T-cell (primary cell): Measurements from ENCODE around the gene CEBPZ. TPM values are rescaled to one million over a fixed set of nuclear protein-coding genes. Genes with fewer than 3 reads are reported as not detected.

Experiments
- ATAC-seq, 4 experiments: fragments of 200-7000 bp in 3 of 4; fragments of 150-1000 bp in 1 of 4; cut with Tn5 transposase; replicated peaks in 1 of 4; 1 replicate in 3 of 4; 2 replicates in 1 of 4; pipeline ENCODE4 v1.10.0; 2021; ENCODE audit warnings: moderate library complexity in 3 of 4, mild to moderate bottlenecking in 2 of 4, moderate number of reproducible peaks in 1 of 4
- CTCF ChIA-PET, 2 donors: fragments of 300-600 bp; sonication (Branson Sonifier 250); formaldehyde crosslinking; loops; one replicate each; lab custom pipeline; 2022; ENCODE audit warnings: antibody characterized with exemption in 2 of 2; lab: Charles Lee
- POLR2A ChIA-PET, 2 donors: fragments of 300-600 bp; sonication (Branson Sonifier 250); formaldehyde crosslinking; loops; one replicate each; lab custom pipeline; 2022; ENCODE audit warnings: antibody characterized with exemption in 2 of 2; lab: Charles Lee
- DNase-seq, 35 experiments: peaks; one replicate each; pipeline versions ENCODE4 v3.0.0 to v3.0.0-alpha.2; 2013 to 2023
- H3K27ac ChIP-seq: one replicate; pipeline ENCODE4 v1.5.1; 2013; ENCODE audit warnings: low read length
- H3K27me3 ChIP-seq, 2 experiments: replicated peaks in 1 of 2; 1 replicate in 1 of 2; 2 replicates in 1 of 2; pipeline versions ENCODE4 v1.6.1 to v1.7.0; 2013; ENCODE audit warnings: low read length in 1 of 2, mixed read lengths in 1 of 2; ENCODE audit not compliant: control insufficient read depth in 2 of 2, insufficient read depth in 2 of 2; ENCODE audit errors: extremely low read depth in 1 of 2
- H3K36me3 ChIP-seq, 2 donors: 1 replicate in 1 of 2; 2 replicates in 1 of 2; pipeline versions ENCODE4 v1.6.1 to v1.7.0; 2013; ENCODE audit warnings: low read length in 1 of 2; ENCODE audit not compliant: control insufficient read depth in 2 of 2, insufficient read depth in 1 of 2; ENCODE audit errors: extremely low read depth in 1 of 2
- H3K4me1 ChIP-seq, 2 experiments: 1 replicate in 1 of 2; 2 replicates in 1 of 2; pipeline versions ENCODE4 v1.6.1 to v1.7.0; 2013; ENCODE audit warnings: low read length in 2 of 2, mixed read lengths in 1 of 2; ENCODE audit not compliant: insufficient read depth in 2 of 2, control insufficient read depth in 1 of 2; ENCODE audit errors: extremely low read depth in 1 of 2
- H3K4me3 ChIP-seq, 2 donors: 1 replicate in 1 of 2; 2 replicates in 1 of 2; pipeline versions ENCODE4 v1.5.1 to v1.7.0; 2013; ENCODE audit warnings: mild to moderate bottlenecking in 2 of 2, low read length in 1 of 2, moderate library complexity in 1 of 2; ENCODE audit not compliant: control insufficient read depth in 1 of 2; ENCODE audit errors: extremely low read depth in 1 of 2
- H3K9me3 ChIP-seq: 2 replicates; pipeline ENCODE4 v1.7.0; 2013
- H3K27ac Mint-ChIP-seq, 2 donors: one replicate each; pipeline ENCODE4 v1.8.0; 2020 to 2021; ENCODE audit warnings: mild to moderate bottlenecking in 2 of 2, mixed read lengths in 2 of 2
- H3K27me3 Mint-ChIP-seq, 2 donors: one replicate each; pipeline ENCODE4 v1.8.0; 2021 to 2022; ENCODE audit warnings: mixed read lengths in 2 of 2
- H3K36me3 Mint-ChIP-seq: one replicate; pipeline ENCODE4 v1.8.0; 2021; ENCODE audit warnings: mixed read lengths
- H3K4me1 Mint-ChIP-seq, 3 donors: one replicate each; pipeline ENCODE4 v1.8.0; 2020 to 2022; ENCODE audit warnings: mixed read lengths in 3 of 3, mild to moderate bottlenecking in 1 of 3
- H3K4me3 Mint-ChIP-seq, 3 donors: one replicate each; pipeline ENCODE4 v1.8.0; 2020 to 2022; ENCODE audit warnings: mild to moderate bottlenecking in 3 of 3, mixed read lengths in 3 of 3, moderate library complexity in 3 of 3
- H3K9me3 Mint-ChIP-seq, 3 donors: one replicate each; pipeline ENCODE4 v1.8.0; 2020 to 2022; ENCODE audit warnings: mixed read lengths in 3 of 3
- WGBS: methylation state at CpG from one replicate; pipeline ENCODE4 v1.1.5; 2013; ENCODE audit warnings: missing lambda C conversion rate; ENCODE audit not compliant: insufficient coverage; 5-methylcytosine and 5-hydroxymethylcytosine counted together
- total RNA-seq, 35 experiments: library from RNA in 6 of 35; stranded (reverse) in 6 of 35; fragments of 120-200 nt in 1 of 35; gene quantifications; one replicate each; pipeline versions ENCODE4 v1.2.1 to v1.2.4 and lab custom pipeline; 2013 to 2026

The CEBPZ gene, protein sequence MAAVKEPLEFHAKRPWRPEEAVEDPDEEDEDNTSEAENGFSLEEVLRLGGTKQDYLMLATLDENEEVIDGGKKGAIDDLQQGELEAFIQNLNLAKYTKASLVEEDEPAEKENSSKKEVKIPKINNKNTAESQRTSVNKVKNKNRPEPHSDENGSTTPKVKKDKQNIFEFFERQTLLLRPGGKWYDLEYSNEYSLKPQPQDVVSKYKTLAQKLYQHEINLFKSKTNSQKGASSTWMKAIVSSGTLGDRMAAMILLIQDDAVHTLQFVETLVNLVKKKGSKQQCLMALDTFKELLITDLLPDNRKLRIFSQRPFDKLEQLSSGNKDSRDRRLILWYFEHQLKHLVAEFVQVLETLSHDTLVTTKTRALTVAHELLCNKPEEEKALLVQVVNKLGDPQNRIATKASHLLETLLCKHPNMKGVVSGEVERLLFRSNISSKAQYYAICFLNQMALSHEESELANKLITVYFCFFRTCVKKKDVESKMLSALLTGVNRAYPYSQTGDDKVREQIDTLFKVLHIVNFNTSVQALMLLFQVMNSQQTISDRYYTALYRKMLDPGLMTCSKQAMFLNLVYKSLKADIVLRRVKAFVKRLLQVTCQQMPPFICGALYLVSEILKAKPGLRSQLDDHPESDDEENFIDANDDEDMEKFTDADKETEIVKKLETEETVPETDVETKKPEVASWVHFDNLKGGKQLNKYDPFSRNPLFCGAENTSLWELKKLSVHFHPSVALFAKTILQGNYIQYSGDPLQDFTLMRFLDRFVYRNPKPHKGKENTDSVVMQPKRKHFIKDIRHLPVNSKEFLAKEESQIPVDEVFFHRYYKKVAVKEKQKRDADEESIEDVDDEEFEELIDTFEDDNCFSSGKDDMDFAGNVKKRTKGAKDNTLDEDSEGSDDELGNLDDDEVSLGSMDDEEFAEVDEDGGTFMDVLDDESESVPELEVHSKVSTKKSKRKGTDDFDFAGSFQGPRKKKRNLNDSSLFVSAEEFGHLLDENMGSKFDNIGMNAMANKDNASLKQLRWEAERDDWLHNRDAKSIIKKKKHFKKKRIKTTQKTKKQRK
- 10 to 100 TPM; 50.6 to 61.5 (median 58.1) TPM for total RNA-seq
- total RNA-seq (2013): 60.1 TPM
- total RNA-seq (lab: John Stamatoyannopoulos, UW): 98.7 to 384 (median 160) reads per million in 29 experiments

DNA sequence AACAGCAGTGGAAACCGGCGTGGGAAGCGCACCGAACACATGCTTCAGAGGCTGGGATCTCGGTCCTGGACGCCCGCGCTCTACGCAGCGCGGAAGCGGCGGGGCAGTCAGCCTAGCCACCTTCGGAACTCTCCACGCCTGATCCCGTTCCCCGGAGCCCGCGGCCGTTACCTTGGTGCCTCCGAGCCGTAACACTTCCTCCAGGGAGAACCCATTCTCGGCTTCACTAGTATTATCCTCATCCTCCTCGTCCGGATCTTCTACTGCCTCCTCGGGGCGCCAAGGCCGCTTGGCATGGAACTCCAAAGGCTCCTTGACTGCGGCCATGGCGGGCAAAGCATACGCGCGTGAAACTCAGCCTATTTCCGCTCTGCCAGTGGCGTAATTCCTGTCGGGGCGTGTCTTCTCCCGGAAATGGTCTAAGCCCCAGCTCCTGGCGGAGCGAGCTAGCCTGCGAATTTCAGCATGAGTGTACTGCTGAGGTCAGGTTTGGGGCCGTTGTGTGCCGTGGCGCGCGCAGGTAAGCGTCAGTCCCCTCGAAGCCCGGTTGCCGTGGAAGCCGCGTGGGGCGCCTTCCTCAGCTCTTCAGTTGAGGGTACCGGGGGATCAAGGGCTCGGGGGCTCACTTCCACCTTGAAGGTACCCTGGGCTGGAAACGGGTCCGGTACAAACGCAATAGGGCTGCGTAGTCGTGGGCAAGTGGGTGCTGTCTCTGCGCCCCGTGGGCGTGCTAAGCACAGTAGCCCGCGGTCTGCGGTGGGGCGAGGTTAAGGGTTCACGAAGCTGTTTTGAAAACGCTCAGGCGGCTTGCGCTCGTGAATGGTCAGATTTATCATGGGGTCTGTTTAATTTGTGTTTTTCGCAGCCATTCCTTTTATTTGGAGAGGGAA lies at the start of gene CEBPZ, which contains the start of gene NDUFAF7:
Gene CEBPZ, minus strand, starts transcription at position 356 of the 890 bp plus-strand sequence. Its CDS starts 29 bp downstream, at position 327.
Gene NDUFAF7, plus strand, starts transcription at position 418 of the 890 bp plus-strand sequence. Its CDS starts 48 bp downstream, at position 466.
- peak; percentile 93 to 94 (median 94) for ATAC-seq
- H3K4me3 ChIP-seq: peak within 1 kb of the TSS; percentile 76 to 93
- H3K27me3 ChIP-seq: no peaks in the 10 kb centered on the region
- H3K27ac ChIP-seq: peak within 1 kb of the TSS; percentile 89
- peaks cover 0 to 20% of the 10 kb centered on the region in 2 donors for H3K36me3 ChIP-seq
- H3K27me3 Mint-ChIP-seq: no peaks in the 10 kb centered on the region
- H3K27ac Mint-ChIP-seq: no peak within 1 kb of the TSS
- CTCF ChIA-PET: interaction anchor here in 1 of 2 donors (0.6 kb wide), 1 partner anchor 102 kb away, joined by 3 read pairs; no protein-coding TSS in a partner anchor
- H3K4me3 Mint-ChIP-seq: no peak within 1 kb of the TSS
- H3K9me3 Mint-ChIP-seq: no peaks in the 10 kb centered on the region
- H3K36me3 Mint-ChIP-seq: peaks cover 33% of the 10 kb centered on the region
- DNase-seq: peak; percentile 74 to 92 (median 85)
- H3K4me1 ChIP-seq: peaks cover 23 to 27% of the 10 kb centered on the region in 2 experiments
- peaks cover 34 to 48% (median 40%) of the 10 kb centered on the region in 3 donors for H3K4me1 Mint-ChIP-seq
- POLR2A ChIA-PET: interaction anchor here (0.5 to 1.8 kb wide), 10 partner anchors 8 to 1520 kb away, joined by 3 to 13 read pairs (median 3); partner anchors contain the start of genes CEBPZOS (in 1 of the 2) and SRSF7 (in 1 of the 2)
- under 1% methylated on average over 70 of the region's 73 CpGs for WGBS
- H3K9me3 ChIP-seq: no peaks in the 10 kb centered on the region

- H3K27ac ChIP-seq: no peak overlapping the region
- DNase-seq (no peak), ATAC-seq (no peak)
- H3K9me3 ChIP-seq: no peaks in the 10 kb centered on the region
- Mint-ChIP-seq H3K27me3 (no peaks in the 10 kb centered on the region), H3K27ac (no peak overlapping the region), H3K9me3 (no peaks in the 10 kb centered on the region), H3K4me3 (no peak overlapping the region), H3K4me1 (no peaks in the 10 kb centered on the region), H3K36me3 (peaks cover 31% of the 10 kb centered on the region)
- POLR2A ChIA-PET: no interaction called here
- no peaks in the 10 kb centered on the region for H3K4me1 ChIP-seq
- no peaks in the 10 kb centered on the region for H3K27me3 ChIP-seq
- CTCF ChIA-PET: interaction anchor here in 1 of 2 donors (1.1 kb wide), 1 partner anchor 120 kb away, joined by 3 read pairs; no protein-coding TSS in a partner anchor
- H3K4me3 ChIP-seq: no peak overlapping the region
- H3K36me3 ChIP-seq: peaks cover 7 to 15% of the 10 kb centered on the region in 2 donors
- WGBS: no CpG with 5 or more reads among the region's 2 CpGs
Measured at GRCh38 chr2:37276291-37276690, 44.9 kb upstream of the CEBPZ start.

DNA sequence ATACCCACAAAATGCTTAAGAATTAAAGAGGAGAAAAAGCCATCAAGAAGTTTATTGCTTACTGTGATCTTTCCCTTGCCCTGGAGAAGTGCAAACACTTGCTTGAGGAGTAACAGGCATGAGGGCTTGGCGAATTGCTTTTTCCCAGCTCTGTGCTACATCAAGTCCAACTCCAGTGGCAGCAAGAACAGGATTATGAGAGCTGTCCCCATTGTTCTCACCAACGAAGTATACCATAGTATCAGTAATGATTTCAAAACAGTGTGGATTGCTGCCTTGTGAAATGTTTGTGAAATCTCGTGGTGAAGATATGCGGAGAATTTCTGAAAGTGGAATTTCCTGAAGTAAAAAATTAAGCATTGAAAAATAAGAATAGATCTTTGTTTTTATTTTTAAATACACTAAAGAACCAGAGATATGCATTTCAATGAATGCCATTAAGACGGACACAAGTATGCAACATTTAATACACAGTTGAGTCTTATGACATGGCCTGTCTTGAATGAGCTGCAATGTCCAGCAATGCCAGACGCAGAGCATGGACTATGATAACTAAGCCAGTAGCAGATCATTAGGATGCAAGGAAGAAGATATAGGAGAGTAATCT lies 43.1 kb upstream of the CEBPZ start:
- H3K27me3 ChIP-seq: no peaks in the 10 kb centered on the region
- Mint-ChIP-seq H3K9me3 (no peaks in the 10 kb centered on the region), H3K36me3 (peaks cover 36% of the 10 kb centered on the region), H3K27me3 (no peaks in the 10 kb centered on the region), H3K27ac (no peak overlapping the region), H3K4me3 (no peak overlapping the region), H3K4me1 (no peaks in the 10 kb centered on the region)
- no peaks in the 10 kb centered on the region for H3K4me1 ChIP-seq
- ATAC-seq: no peak
- H3K9me3 ChIP-seq: no peaks in the 10 kb centered on the region
- ChIA-PET CTCF (interaction anchor here (0.5 kb wide), 2 partner anchors 25 to 1554 kb away, joined by 3 to 5 read pairs; no protein-coding TSS in a partner anchor), POLR2A (no interaction called here)
- H3K27ac ChIP-seq: no peak overlapping the region
- no peak overlapping the region for H3K4me3 ChIP-seq
- no peak for DNase-seq
- peaks cover 7 to 15% of the 10 kb centered on the region in 2 donors for H3K36me3 ChIP-seq
- WGBS: no CpG with 5 or more reads among the region's 6 CpGs

DNA sequence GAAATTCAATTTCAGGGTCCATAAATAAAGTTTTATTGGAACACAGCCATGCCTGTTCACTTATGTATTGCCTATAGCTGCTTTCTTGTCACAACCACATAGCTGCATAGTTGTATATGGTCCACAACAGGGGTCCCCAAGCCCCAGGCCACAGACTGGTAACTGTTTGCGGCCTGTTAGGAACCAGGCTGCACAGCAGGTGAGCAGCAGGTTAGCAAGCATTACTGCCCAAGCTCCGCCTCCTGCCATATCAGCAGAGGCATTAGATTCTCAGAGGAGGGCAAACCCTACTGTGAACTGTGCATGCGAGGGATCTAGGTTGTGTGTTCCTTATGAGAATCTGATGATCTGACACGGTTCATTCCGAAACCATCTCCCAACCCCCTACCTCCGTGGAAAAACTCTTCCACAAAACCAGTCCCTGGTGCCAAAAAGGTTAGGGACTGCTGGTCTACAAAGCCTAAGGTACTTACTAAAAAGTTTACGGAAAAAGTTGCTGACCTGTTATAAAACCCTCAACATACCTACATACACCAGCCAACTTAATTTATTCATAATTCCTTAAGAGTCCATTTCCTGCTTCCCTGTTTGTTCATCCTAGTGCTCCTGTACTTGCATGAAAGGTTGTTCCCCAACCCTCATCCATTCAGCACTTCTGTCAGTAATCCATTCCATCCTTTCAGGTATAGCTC lies 40.1 kb upstream of the CEBPZ start:
- POLR2A ChIA-PET: interaction anchor here in 1 of 2 donors (0.5 kb wide), 1 partner anchor 33 kb away, joined by 3 read pairs; no protein-coding TSS in a partner anchor
- CTCF ChIA-PET: interaction anchor here (0.6 to 0.7 kb wide), 2 partner anchors 243 to 607 kb away, joined by 3 to 5 read pairs; no protein-coding TSS in a partner anchor
- WGBS: 97% methylated on average over 3 of the region's 7 CpGs

DNA sequence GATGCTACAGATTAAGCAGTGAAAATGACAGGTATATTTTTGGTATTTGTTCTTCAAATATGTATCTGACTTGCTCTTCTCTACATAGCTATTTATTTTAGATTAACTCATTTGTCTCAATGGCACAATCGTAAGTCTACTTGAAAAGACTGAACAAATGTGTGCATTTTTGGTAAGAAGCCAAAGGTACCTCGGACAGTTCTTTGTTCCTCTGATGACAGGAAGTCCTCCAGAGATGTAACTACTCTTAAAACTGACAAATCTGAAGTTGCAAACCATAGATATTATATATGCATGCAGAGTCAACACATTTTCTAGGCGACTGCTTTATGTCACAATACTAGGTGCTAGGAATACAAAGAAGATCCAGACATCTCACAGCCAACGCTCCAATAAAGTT lies 36.7 kb upstream of the CEBPZ start:
- no peaks in the 10 kb centered on the region for H3K27me3 Mint-ChIP-seq
- DNase-seq: no peak
- no peaks in the 10 kb centered on the region for H3K4me1 ChIP-seq
- no peak overlapping the region for H3K4me3 Mint-ChIP-seq
- H3K36me3 Mint-ChIP-seq: peaks cover 40% of the 10 kb centered on the region
- no peak for ATAC-seq
- H3K9me3 Mint-ChIP-seq: no peaks in the 10 kb centered on the region
- no peak overlapping the region for H3K27ac Mint-ChIP-seq
- H3K4me1 Mint-ChIP-seq: peaks cover 2 to 9% (median 2%) of the 10 kb centered on the region in 3 donors
- H3K4me3 ChIP-seq: no peak overlapping the region
- CTCF ChIA-PET: no interaction called here
- whole genome bisulfite sequencing: 100% methylated on average over 1 of the region's 4 CpGs
- no peak overlapping the region for H3K27ac ChIP-seq
- POLR2A ChIA-PET: no interaction called here
- no peaks in the 10 kb centered on the region for H3K27me3 ChIP-seq
- no peaks in the 10 kb centered on the region for H3K9me3 ChIP-seq
- H3K36me3 ChIP-seq: peaks cover 8 to 26% of the 10 kb centered on the region in 2 donors

More for the DNA sequence above, 40.1 kb upstream of the CEBPZ start:
- peaks cover 7 to 24% of the 10 kb centered on the region in 2 donors for H3K36me3 ChIP-seq
- peaks cover 2 to 9% (median 2%) of the 10 kb centered on the region in 3 donors for H3K4me1 Mint-ChIP-seq
- H3K9me3 Mint-ChIP-seq: no peaks in the 10 kb centered on the region
- peaks cover 44% of the 10 kb centered on the region for H3K36me3 Mint-ChIP-seq
- no peak for DNase-seq
- no peaks in the 10 kb centered on the region for H3K9me3 ChIP-seq
- H3K4me3 ChIP-seq: no peak overlapping the region
- H3K27me3 Mint-ChIP-seq: no peaks in the 10 kb centered on the region
- no peak for ATAC-seq
- no peaks in the 10 kb centered on the region for H3K27me3 ChIP-seq
- no peaks in the 10 kb centered on the region for H3K4me1 ChIP-seq
- no peak overlapping the region for H3K27ac ChIP-seq
- no peak overlapping the region for H3K27ac Mint-ChIP-seq
- no peak overlapping the region for H3K4me3 Mint-ChIP-seq
